Measurements from ENCODE around the gene KLHDC4. TPM values are rescaled to one million over a fixed set of nuclear protein-coding genes. Genes with fewer than 3 reads are reported as not detected.

Gene KLHDC4
- total RNA-seq, 5 donors from 2014 or later (not counting 1 experiment from before 2014, with no cell fraction given) = 104 to 136 (median 116) TPM

GRCh38 chr16:87764600-87765472 lies 950 bp downstream of the KLHDC4 start:
- POLR2A ChIA-PET = interaction anchor here (0.5 to 1.3 kb wide), 7 partner anchors 9 to 807 kb away, joined by 3 to 10 read pairs (median 4); no protein-coding TSS in a partner anchor
- H3K27ac ChIP-seq (ENCODE audit: low read length) = peak overlapping the region; percentile 88
- no peaks in the 10 kb centered on the region for H3K27me3 ChIP-seq (replicated peaks in 1 of 2; ENCODE audit: control insufficient read depth in 2 of 2, extremely low read depth in 1 of 2, insufficient read depth in 2 of 2, low read length in 1 of 2)
- Mint-ChIP-seq H3K27me3 (no peaks in the 10 kb centered on the region), H3K4me1 (peaks cover 44 to 53% (median 49%) of the 10 kb centered on the region in 3 donors), H3K4me3 (peak overlapping the region; percentile 90 to 92 (median 91)), H3K36me3 (peaks cover 20% of the 10 kb centered on the region), H3K27ac (peak overlapping the region; percentile 91 to 92), H3K9me3 (no peaks in the 10 kb centered on the region)
- H3K36me3 ChIP-seq (ENCODE audit: control insufficient read depth in 2 of 2, extremely low read depth in 1 of 2, insufficient read depth in 1 of 2, low read length in 1 of 2) = peaks cover 14 to 31% of the 10 kb centered on the region in 2 donors
- peaks cover 26 to 52% of the 10 kb centered on the region in 2 experiments for H3K4me1 ChIP-seq (ENCODE audit: control insufficient read depth in 1 of 2, extremely low read depth in 1 of 2, insufficient read depth in 2 of 2, low read length in 2 of 2)
- peak in 32 of 35 experiments; percentile 8 to 86 (median 48) for DNase-seq
- WGBS (ENCODE audit: insufficient coverage) = 22% methylated on average over 9 of the region's 14 CpGs
- H3K9me3 ChIP-seq = no peaks in the 10 kb centered on the region
- CTCF ChIA-PET = interaction anchor here in 1 of 2 donors (0.6 to 3.1 kb wide), 9 partner anchors 14 to 291 kb away, joined by 3 to 18 read pairs (median 4); partner anchors contain the start of gene BANP
- peak; percentile 9 to 58 (median 38) for ATAC-seq (replicated peaks in 1 of 4)
- peak overlapping the region; percentile 76 to 97 for H3K4me3 ChIP-seq (ENCODE audit: control insufficient read depth in 1 of 2, extremely low read depth in 1 of 2, low read length in 1 of 2)

- H3K4me1 Mint-ChIP-seq = peaks cover 35 to 57% (median 53%) of the 10 kb centered on the region in 3 donors
- H3K36me3 Mint-ChIP-seq = peaks cover 33% of the 10 kb centered on the region
- H3K4me1 ChIP-seq (ENCODE audit: control insufficient read depth in 1 of 2, extremely low read depth in 1 of 2, insufficient read depth in 2 of 2, low read length in 2 of 2) = peaks cover 26 to 55% of the 10 kb centered on the region in 2 experiments
- no peaks in the 10 kb centered on the region for H3K9me3 ChIP-seq
- H3K27ac ChIP-seq (ENCODE audit: low read length) = peak overlapping the region; percentile 40
- H3K9me3 Mint-ChIP-seq = no peaks in the 10 kb centered on the region
- H3K27me3 ChIP-seq (replicated peaks in 1 of 2; ENCODE audit: control insufficient read depth in 2 of 2, extremely low read depth in 1 of 2, insufficient read depth in 2 of 2, low read length in 1 of 2) = no peaks in the 10 kb centered on the region
- CTCF ChIA-PET = interaction anchor here in 1 of 2 donors (0.6 to 0.9 kb wide), 3 partner anchors 16 to 798 kb away, joined by 3 to 4 read pairs (median 3); no protein-coding TSS in a partner anchor
- POLR2A ChIA-PET = interaction anchor here in 1 of 2 donors (0.6 kb wide), 1 partner anchor 105 kb away, joined by 3 read pairs; no protein-coding TSS in a partner anchor
- H3K27ac Mint-ChIP-seq = peak overlapping the region; percentile 72 to 81
- 81% methylated on average over 9 of the region's 9 CpGs for WGBS (ENCODE audit: insufficient coverage)
- no peaks in the 10 kb centered on the region for H3K27me3 Mint-ChIP-seq
- H3K4me3 ChIP-seq (ENCODE audit: control insufficient read depth in 1 of 2, extremely low read depth in 1 of 2, low read length in 1 of 2) = no peak overlapping the region
- ATAC-seq (replicated peaks in 1 of 4) (no peak), DNase-seq (no peak)
- peak overlapping the region in 2 of 3 donors; percentile 37 to 92 for H3K4me3 Mint-ChIP-seq
- peaks cover 14 to 41% of the 10 kb centered on the region in 2 donors for H3K36me3 ChIP-seq (ENCODE audit: control insufficient read depth in 2 of 2, extremely low read depth in 1 of 2, insufficient read depth in 1 of 2, low read length in 1 of 2)
These were observed 3.2 kb downstream of the KLHDC4 start for GRCh38 chr16:87762620-87763019.

- no peaks in the 10 kb centered on the region for H3K27me3 ChIP-seq (replicated peaks in 1 of 2; ENCODE audit: control insufficient read depth in 2 of 2, extremely low read depth in 1 of 2, insufficient read depth in 2 of 2, low read length in 1 of 2)
- ChIA-PET POLR2A (interaction anchor here in 1 of 2 donors (0.6 kb wide), 1 partner anchor 106 kb away, joined by 3 read pairs; no protein-coding TSS in a partner anchor), CTCF (interaction anchor here (0.6 to 1.2 kb wide), 5 partner anchors 17 to 799 kb away, joined by 3 to 4 read pairs (median 3); no protein-coding TSS in a partner anchor)
- H3K36me3 ChIP-seq (ENCODE audit: control insufficient read depth in 2 of 2, extremely low read depth in 1 of 2, insufficient read depth in 1 of 2, low read length in 1 of 2) = peaks cover 17 to 43% of the 10 kb centered on the region in 2 donors
- Mint-ChIP-seq H3K9me3 (no peaks in the 10 kb centered on the region), H3K4me1 (peaks cover 35 to 57% (median 53%) of the 10 kb centered on the region in 3 donors), H3K27ac (peak overlapping the region; percentile 72 to 81), H3K36me3 (peaks cover 33% of the 10 kb centered on the region), H3K4me3 (peak overlapping the region; percentile 37 to 92 (median 37)), H3K27me3 (no peaks in the 10 kb centered on the region)
- 59% methylated on average over 14 of the region's 14 CpGs for WGBS (ENCODE audit: insufficient coverage)
- peak in 30 of 35 experiments; percentile 4 to 73 (median 36) for DNase-seq
- peaks cover 26 to 55% of the 10 kb centered on the region in 2 experiments for H3K4me1 ChIP-seq (ENCODE audit: control insufficient read depth in 1 of 2, extremely low read depth in 1 of 2, insufficient read depth in 2 of 2, low read length in 2 of 2)
- peak in 2 of 4 experiments; percentile 5 to 28 for ATAC-seq (replicated peaks in 1 of 4)
- no peak overlapping the region for H3K4me3 ChIP-seq (ENCODE audit: control insufficient read depth in 1 of 2, extremely low read depth in 1 of 2, low read length in 1 of 2)
- H3K27ac ChIP-seq (ENCODE audit: low read length) = peak overlapping the region; percentile 44
- H3K9me3 ChIP-seq = no peaks in the 10 kb centered on the region
These were observed 3.7 kb downstream of the KLHDC4 start for GRCh38 chr16:87762071-87762571.

GRCh38 chr16:87761060-87761459 lies 4.7 kb downstream of the KLHDC4 start:
- no peak overlapping the region for H3K27ac Mint-ChIP-seq
- H3K9me3 Mint-ChIP-seq = no peaks in the 10 kb centered on the region
- H3K27me3 Mint-ChIP-seq = no peaks in the 10 kb centered on the region
- Histone ChIP-seq H3K27me3 (replicated peaks in 1 of 2; ENCODE audit: control insufficient read depth in 2 of 2, extremely low read depth in 1 of 2, insufficient read depth in 2 of 2, low read length in 1 of 2) (no peaks in the 10 kb centered on the region), H3K36me3 (ENCODE audit: control insufficient read depth in 2 of 2, extremely low read depth in 1 of 2, insufficient read depth in 1 of 2, low read length in 1 of 2) (peaks cover 17 to 53% of the 10 kb centered on the region in 2 donors), H3K27ac (ENCODE audit: low read length) (no peak overlapping the region), H3K4me3 (ENCODE audit: control insufficient read depth in 1 of 2, extremely low read depth in 1 of 2, low read length in 1 of 2) (no peak overlapping the region), H3K9me3 (no peaks in the 10 kb centered on the region), H3K4me1 (ENCODE audit: control insufficient read depth in 1 of 2, extremely low read depth in 1 of 2, insufficient read depth in 2 of 2, low read length in 2 of 2) (peaks cover 24 to 48% of the 10 kb centered on the region in 2 experiments)
- no peak overlapping the region for H3K4me3 Mint-ChIP-seq
- no peak for DNase-seq
- H3K4me1 Mint-ChIP-seq = peaks cover 35 to 56% (median 50%) of the 10 kb centered on the region in 3 donors
- ChIA-PET POLR2A (no interaction called here), CTCF (interaction anchor here in 1 of 2 donors (1.2 kb wide), 1 partner anchor 18 kb away, joined by 4 read pairs; no protein-coding TSS in a partner anchor)
- WGBS (ENCODE audit: insufficient coverage) = 94% methylated on average over 8 of the region's 8 CpGs
- no peak for ATAC-seq (replicated peaks in 1 of 4)
- peaks cover 37% of the 10 kb centered on the region for H3K36me3 Mint-ChIP-seq

- H3K36me3 Mint-ChIP-seq = peaks cover 60% of the 10 kb centered on the region
These were observed 7.9 kb downstream of the KLHDC4 start for GRCh38 chr16:87757841-87758426.

More at GRCh38 chr16:87757841-87758426, 7.9 kb downstream of the KLHDC4 start:
- H3K27me3 Mint-ChIP-seq = no peaks in the 10 kb centered on the region
- H3K4me1 ChIP-seq (ENCODE audit: control insufficient read depth in 1 of 2, extremely low read depth in 1 of 2, insufficient read depth in 2 of 2, low read length in 2 of 2) = peaks cover 9 to 50% of the 10 kb centered on the region in 2 experiments
- peaks cover 19 to 64% of the 10 kb centered on the region in 2 donors for H3K36me3 ChIP-seq (ENCODE audit: control insufficient read depth in 2 of 2, extremely low read depth in 1 of 2, insufficient read depth in 1 of 2, low read length in 1 of 2)
- ChIA-PET POLR2A (no interaction called here), CTCF (interaction anchor here in 1 of 2 donors (0.6 to 1.1 kb wide), 2 partner anchors 11 to 19 kb away, joined by 3 to 5 read pairs; no protein-coding TSS in a partner anchor)
- no peaks in the 10 kb centered on the region for H3K9me3 Mint-ChIP-seq
- no peak overlapping the region for H3K27ac ChIP-seq (ENCODE audit: low read length)
- WGBS (ENCODE audit: insufficient coverage) = 96% methylated on average over 4 of the region's 8 CpGs
- no peak overlapping the region for H3K4me3 ChIP-seq (ENCODE audit: control insufficient read depth in 1 of 2, extremely low read depth in 1 of 2, low read length in 1 of 2)
- DNase-seq = no peak
- H3K4me3 Mint-ChIP-seq = no peak overlapping the region
- H3K27ac Mint-ChIP-seq = peak overlapping the region in 1 of 2 donors; percentile 23
- no peaks in the 10 kb centered on the region for H3K9me3 ChIP-seq
- ATAC-seq (replicated peaks in 1 of 4) = no peak
- H3K27me3 ChIP-seq (replicated peaks in 1 of 2; ENCODE audit: control insufficient read depth in 2 of 2, extremely low read depth in 1 of 2, insufficient read depth in 2 of 2, low read length in 1 of 2) = no peaks in the 10 kb centered on the region
- H3K4me1 Mint-ChIP-seq = peaks cover 14 to 46% (median 32%) of the 10 kb centered on the region in 3 donors
